GM04504 (cell line): ENCODE data around the gene CEP76.
"Not testable (repeated sequence)": the region's sequence is repeated elsewhere in the genome, so short reads cannot be mapped to it uniquely, and the experiment has no call there.

Experiments
- DNase-seq: peaks from one replicate; pipeline ENCODE4 v3.0.0-alpha.2; 2012; ENCODE audit warnings: low read depth

CEP76 gene

GRCh38 chr18:12643756-12644155 lies 58.8 kb downstream of the CEP76 start:
- not testable (repeated sequence) for DNase-seq

- no peak for DNase-seq
Measured at GRCh38 chr18:12640881-12641200, 61.7 kb downstream of the CEP76 start.

GRCh38 chr18:12639990-12640880 lies 62.3 kb downstream of the CEP76 start:
- no peak for DNase-seq

- no peak for DNase-seq
Measured at GRCh38 chr18:12638644-12639124, 63.8 kb downstream of the CEP76 start.

GRCh38 chr18:12637901-12638643 lies 64.5 kb downstream of the CEP76 start:
- DNase-seq: no peak

- no peak for DNase-seq
Measured at GRCh38 chr18:12637393-12637792, 65.1 kb downstream of the CEP76 start.

- no peak for DNase-seq
Measured at GRCh38 chr18:12631831-12632477, 70.6 kb downstream of the CEP76 start.

GRCh38 chr18:12630136-12630535 lies 72.4 kb downstream of the CEP76 start:
- DNase-seq: no peak

GRCh38 chr18:12628706-12629702 lies 73.5 kb downstream of the CEP76 start:
- no peak for DNase-seq

- not testable (repeated sequence) for DNase-seq
Measured at GRCh38 chr18:12627199-12627598, 75.3 kb downstream of the CEP76 start.

- no peak for DNase-seq
Measured at GRCh38 chr18:12625241-12625640, 77.3 kb downstream of the CEP76 start.
